Thymus (tissue), 14 donors: ENCODE data around the gene OSTC. TPM values are rescaled to one million over a fixed set of nuclear protein-coding genes. Genes with fewer than 3 reads are reported as not detected.

Experiments
- DNase-seq, 9 donors: peaks; one replicate each; pipeline ENCODE4 v3.0.0-alpha.2; 2013; ENCODE audit warnings: low spot score in 9 of 9, low read depth in 6 of 9, missing footprints in 1 of 9
- H3K27ac ChIP-seq, 2 donors: one replicate each; pipeline ENCODE4 v1.5.1; 2013; ENCODE audit warnings: control low read depth in 1 of 2, low read depth in 1 of 2, low read length in 1 of 2, mild to moderate bottlenecking in 1 of 2, moderate library complexity in 1 of 2
- H3K27me3 ChIP-seq, 2 donors: one replicate each; pipeline ENCODE4 v1.5.1; 2013; ENCODE audit warnings: low read length in 1 of 2; ENCODE audit not compliant: control insufficient read depth in 2 of 2, insufficient read depth in 1 of 2
- H3K36me3 ChIP-seq, 2 donors: one replicate each; pipeline ENCODE4 v1.5.1; 2013; ENCODE audit warnings: low read length in 1 of 2, mild to moderate bottlenecking in 1 of 2, moderate library complexity in 1 of 2; ENCODE audit not compliant: control insufficient read depth in 2 of 2, insufficient read depth in 2 of 2
- H3K4me1 ChIP-seq, 2 donors: one replicate each; pipeline ENCODE4 v1.5.1; 2013; ENCODE audit warnings: low read length in 2 of 2; ENCODE audit not compliant: control insufficient read depth in 2 of 2, insufficient read depth in 2 of 2
- H3K4me3 ChIP-seq, 2 donors: one replicate each; pipeline ENCODE4 v1.5.1; 2013; ENCODE audit warnings: low read length in 2 of 2, control low read depth in 1 of 2, mild to moderate bottlenecking in 1 of 2
- H3K9me3 ChIP-seq, 2 donors: one replicate each; pipeline ENCODE4 v1.5.1; 2013; ENCODE audit warnings: low read length in 1 of 2, mild to moderate bottlenecking in 1 of 2; ENCODE audit not compliant: control insufficient read depth in 2 of 2, insufficient read depth in 1 of 2
- WGBS: extraction: QIAGEN DNeasy Blood & Tissue Kit; methylation state at CpG from one replicate; pipeline ENCODE4 v1.1.7; 2013; 5-methylcytosine and 5-hydroxymethylcytosine counted together
- long read RNA-seq, 10 donors: transcript quantifications; one replicate each; lab custom pipeline, GENCODE V29; 2026
- polyA plus RNA-seq: library from polyadenylated mRNA; stranded (reverse); fragments of 200-250 nt; gene quantifications from one replicate; pipeline ENCODE4 v1.2.3, GENCODE V29; 2013
- total RNA-seq: library from RNA; stranded (reverse); fragments of 120-200 nt; gene quantifications from one replicate; pipeline ENCODE4 v1.2.4, GENCODE V29; 2013
- donor health status: healthy.

OSTC gene
- total RNA-seq (158 TPM), polyA plus RNA-seq (178 TPM)
- long read RNA-seq, donor 1, transcript OSTC-201 (4 exons, 1,077 nt), result major isoform, 18 of 18 reads
- long read RNA-seq, donor 1, partial matches to known transcripts, result 0 of 18 reads
- long read RNA-seq, donor 1, other reads (novel, unspliced or antisense), result 0 of 18 reads
- long read RNA-seq, donor 2, result 0 reads
- long read RNA-seq, donor 3, transcript OSTC-201 (4 exons, 1,077 nt), result major isoform, 222 of 304 reads
- long read RNA-seq, donor 3, transcript OSTC-205 (3 exons, 876 nt), result minor isoform, 15 of 304 reads
- long read RNA-seq, donor 3, partial matches to known transcripts, result 66 of 304 reads
- long read RNA-seq, donor 3, other reads (novel, unspliced or antisense), result 0 of 304 reads
- long read RNA-seq, donor 4, transcript OSTC-201 (4 exons, 1,077 nt), result major isoform, 50 of 80 reads
- long read RNA-seq, donor 4, partial matches to known transcripts, result 26 of 80 reads
- long read RNA-seq, donor 4, other reads (novel, unspliced or antisense), result 0 of 80 reads
- long read RNA-seq, donor 5, transcript OSTC-201 (4 exons, 1,077 nt), result major isoform, 234 of 294 reads
- long read RNA-seq, donor 5, transcript OSTC-205 (3 exons, 876 nt), result minor isoform, 5 of 294 reads
- long read RNA-seq, donor 5, partial matches to known transcripts, result 55 of 294 reads
- long read RNA-seq, donor 5, other reads (novel, unspliced or antisense), result 0 of 294 reads
- long read RNA-seq, donor 6, transcript OSTC-201 (4 exons, 1,077 nt), result major isoform, 80 of 92 reads
- long read RNA-seq, donor 6, partial matches to known transcripts, result 11 of 92 reads
- long read RNA-seq, donor 6, other reads (novel, unspliced or antisense), result 0 of 92 reads
- long read RNA-seq, donor 7, transcript OSTC-201 (4 exons, 1,077 nt), result major isoform, 106 of 114 reads
- long read RNA-seq, donor 7, partial matches to known transcripts, result 5 of 114 reads
- long read RNA-seq, donor 7, other reads (novel, unspliced or antisense), result 0 of 114 reads
- long read RNA-seq, donor 8, transcript OSTC-205 (3 exons, 876 nt), result minor isoform, 5 of 36 reads
- long read RNA-seq, donor 8, transcript OSTC-201 (4 exons, 1,077 nt), result major isoform, 31 of 36 reads
- long read RNA-seq, donor 8, partial matches to known transcripts, result 0 of 36 reads
- long read RNA-seq, donor 8, other reads (novel, unspliced or antisense), result 0 of 36 reads
- long read RNA-seq, donor 9, transcript OSTC-201 (4 exons, 1,077 nt), result major isoform, 76 of 89 reads
- long read RNA-seq, donor 9, partial matches to known transcripts, result 10 of 89 reads
- long read RNA-seq, donor 9, other reads (novel, unspliced or antisense), result 0 of 89 reads
- long read RNA-seq, donor 10, transcript OSTC-201 (4 exons, 1,077 nt), result major isoform, 70 of 83 reads
- long read RNA-seq, donor 10, transcript OSTC-205 (3 exons, 876 nt), result minor isoform, 5 of 83 reads
- long read RNA-seq, donor 10, partial matches to known transcripts, result 8 of 83 reads
- long read RNA-seq, donor 10, other reads (novel, unspliced or antisense), result 0 of 83 reads

DNA sequence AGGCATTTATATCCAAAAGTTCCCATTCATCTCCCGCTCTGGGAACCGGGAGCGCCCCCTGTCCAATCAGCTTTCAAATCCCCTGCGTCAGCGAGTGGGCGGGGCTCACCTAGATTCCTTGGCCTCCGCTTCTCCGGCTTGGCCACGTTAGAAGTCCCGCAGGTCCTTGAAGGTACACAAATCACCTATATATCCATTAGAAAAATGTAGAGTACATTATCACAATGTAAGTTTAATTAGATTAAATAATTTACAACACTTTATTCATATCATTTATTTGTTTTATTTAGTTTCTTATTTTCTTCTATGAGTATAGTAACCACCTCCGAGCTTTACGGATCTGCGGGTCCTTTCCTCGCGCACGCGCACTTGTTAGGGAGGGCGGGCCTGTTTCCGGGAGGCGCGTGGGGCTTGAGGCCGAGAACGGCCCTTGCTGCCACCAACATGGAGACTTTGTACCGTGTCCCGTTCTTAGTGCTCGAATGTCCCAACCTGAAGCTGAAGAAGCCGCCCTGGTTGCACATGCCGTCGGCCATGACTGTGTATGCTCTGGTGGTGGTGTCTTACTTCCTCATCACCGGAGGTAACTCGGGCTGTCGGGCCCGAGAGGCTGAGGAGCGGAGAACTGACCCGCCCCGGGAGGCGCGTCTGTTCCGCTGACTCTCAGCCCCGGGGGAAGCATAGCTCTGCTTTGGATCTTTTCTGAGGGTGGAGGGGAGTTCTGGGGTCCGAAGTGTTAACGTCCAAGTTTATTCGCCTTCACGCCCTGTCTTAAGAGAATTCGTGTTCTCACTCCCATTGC is at the start of gene OSTC:
Gene OSTC, plus strand, starts transcription at position 388 of the 802 bp plus-strand sequence. Its CDS starts 57 bp downstream, at position 445.
- Histone ChIP-seq H3K9me3 (no peaks in the 10 kb centered on the region), H3K4me1 (peaks cover 11 to 27% of the 10 kb centered on the region in 2 donors), H3K27ac (peak within 1 kb of the TSS; percentile 73 to 82), H3K27me3 (no peaks in the 10 kb centered on the region), H3K4me3 (peak within 1 kb of the TSS; percentile 70 to 89), H3K36me3 (peaks cover 0 to under 1% of the 10 kb centered on the region in 2 donors)
- peak; percentile 82 to 96 (median 89) for DNase-seq
- WGBS, result under 1% methylated on average over 45 of the region's 45 CpGs

DNA sequence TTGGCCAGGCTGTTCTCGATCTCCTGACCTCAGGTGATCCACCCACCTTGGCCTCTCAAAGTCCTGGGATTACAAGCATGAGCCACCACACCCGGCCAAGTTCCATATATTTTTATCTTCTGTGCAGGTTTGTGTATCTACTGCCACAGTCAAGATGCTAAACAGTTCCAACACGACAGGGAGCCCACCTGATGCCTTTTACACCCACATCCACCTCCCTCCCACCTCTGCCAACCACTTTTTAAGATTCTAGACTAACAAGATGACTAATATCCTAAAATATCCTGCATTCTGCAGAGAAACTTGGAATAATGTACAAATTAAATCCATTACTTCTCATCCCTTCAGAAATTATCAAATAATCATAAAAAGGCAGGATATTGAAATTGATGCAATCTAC is 49.3 kb upstream of the OSTC start:
- Histone ChIP-seq H3K27me3 (no peaks in the 10 kb centered on the region), H3K27ac (peak overlapping the region; percentile 96 to 97), H3K4me3 (peak overlapping the region; percentile 7 to 22), H3K4me1 (peaks cover 9 to 34% of the 10 kb centered on the region in 2 donors), H3K9me3 (peaks cover 0 to 13% of the 10 kb centered on the region in 2 donors), H3K36me3 (no peaks in the 10 kb centered on the region)
- DNase-seq, result peak in 3 of 9 donors; percentile 40 to 75 (median 45)
- WGBS, result 58% methylated on average over 3 of the region's 3 CpGs

DNA sequence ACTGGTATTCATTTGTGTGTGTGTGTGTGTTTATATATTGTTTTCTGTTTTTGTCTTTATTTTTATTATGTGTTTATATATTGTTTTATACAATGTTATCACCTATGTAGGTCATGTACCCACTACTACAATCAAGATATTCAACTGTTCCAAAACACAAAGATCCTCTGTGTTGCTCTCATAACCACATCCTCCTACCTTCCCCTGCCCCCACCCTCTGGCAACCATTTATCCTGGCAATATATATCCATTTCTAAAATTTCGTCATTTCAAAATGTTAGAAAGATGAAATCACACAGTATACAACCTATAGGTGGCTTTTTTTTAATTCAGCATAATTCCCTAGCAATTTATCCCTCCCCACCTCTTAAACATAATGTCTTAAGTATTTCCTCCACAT is 48.9 kb upstream of the OSTC start:
- Histone ChIP-seq H3K9me3 (peaks cover 0 to 13% of the 10 kb centered on the region in 2 donors), H3K4me1 (peaks cover 9 to 37% of the 10 kb centered on the region in 2 donors), H3K36me3 (no peaks in the 10 kb centered on the region), H3K27ac (peak overlapping the region in 1 of 2 donors; percentile 97), H3K27me3 (no peaks in the 10 kb centered on the region), H3K4me3 (peak overlapping the region; percentile 4 to 7)
- DNase-seq, result peak in 6 of 9 donors; percentile 47 to 85 (median 70)
- WGBS, result 14% methylated on average over 1 of the region's 1 CpG

DNA sequence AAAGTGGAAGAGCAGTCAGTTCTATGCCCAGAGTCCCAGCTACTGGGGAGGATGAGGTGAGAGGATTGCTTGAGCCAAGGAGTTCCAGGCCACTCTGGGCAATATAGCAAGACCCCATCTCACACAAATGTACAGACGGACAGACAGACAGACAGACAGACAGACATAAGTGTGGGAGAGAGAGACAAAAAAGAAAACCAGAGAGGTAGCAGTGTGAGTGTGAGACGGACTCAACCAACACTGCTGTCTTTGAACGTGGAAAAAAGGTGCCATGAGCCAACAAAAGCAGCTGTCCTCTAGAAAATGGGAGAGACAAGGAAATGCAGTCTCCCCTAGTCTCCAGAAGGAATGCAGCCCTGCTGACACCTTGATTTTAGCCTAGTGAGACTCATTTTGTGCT is 48.2 kb upstream of the OSTC start:
- H3K27me3 ChIP-seq, result no peaks in the 10 kb centered on the region
- peaks cover 0 to 13% of the 10 kb centered on the region in 2 donors for H3K9me3 ChIP-seq
- DNase-seq, result peak in 2 of 9 donors; percentile 41 to 68
- H3K4me3 ChIP-seq, result peak overlapping the region in 1 of 2 donors; percentile 7
- H3K36me3 ChIP-seq, result no peaks in the 10 kb centered on the region
- peak overlapping the region; percentile 96 to 97 for H3K27ac ChIP-seq
- peaks cover 9 to 38% of the 10 kb centered on the region in 2 donors for H3K4me1 ChIP-seq
- 35% methylated on average over 3 of the region's 3 CpGs for WGBS

DNA sequence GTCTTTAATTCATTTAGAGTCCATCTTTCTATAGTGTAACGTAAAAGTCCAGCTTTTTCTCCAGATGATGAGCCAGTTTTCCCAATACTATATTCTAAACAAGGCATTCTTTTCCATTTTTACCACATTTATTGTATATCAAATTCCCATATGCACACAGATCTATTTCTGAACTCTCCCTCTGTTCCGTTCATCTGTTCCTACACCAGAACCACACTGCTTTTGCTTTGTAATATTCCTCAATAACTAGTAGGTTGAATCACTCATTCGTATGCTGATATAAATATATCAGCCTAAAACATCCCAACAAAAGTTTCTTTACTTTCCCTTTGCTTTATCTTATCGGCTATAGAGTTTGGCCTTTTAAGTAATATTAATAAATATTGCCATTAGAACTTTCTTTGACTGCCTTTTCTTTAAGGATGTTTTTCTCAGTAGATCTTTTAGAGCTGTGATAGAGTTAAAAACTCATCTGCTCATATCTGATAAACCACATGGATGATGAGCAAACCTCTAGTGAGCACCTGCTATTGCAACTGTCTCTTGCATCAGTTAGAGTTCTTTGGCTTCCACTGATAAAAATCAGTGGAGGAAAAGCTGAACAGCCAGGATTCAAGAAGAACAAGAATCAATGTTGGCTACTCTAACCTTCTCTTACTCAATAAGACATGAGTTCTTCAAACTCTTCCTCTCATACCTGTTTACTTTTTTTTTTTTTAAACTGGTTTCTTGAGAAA is 43.2 kb upstream of the OSTC start:
- peak in 5 of 9 donors; percentile 53 to 85 (median 62) for DNase-seq
- H3K27me3 ChIP-seq, result no peaks in the 10 kb centered on the region
- no peaks in the 10 kb centered on the region for H3K36me3 ChIP-seq
- 46% methylated on average over 4 of the region's 4 CpGs for WGBS
- H3K9me3 ChIP-seq, result peaks cover 0 to 13% of the 10 kb centered on the region in 2 donors
- H3K4me1 ChIP-seq, result peaks cover 27 to 56% of the 10 kb centered on the region in 2 donors
- peak overlapping the region; percentile 74 to 88 for H3K27ac ChIP-seq
- no peak overlapping the region for H3K4me3 ChIP-seq

DNA sequence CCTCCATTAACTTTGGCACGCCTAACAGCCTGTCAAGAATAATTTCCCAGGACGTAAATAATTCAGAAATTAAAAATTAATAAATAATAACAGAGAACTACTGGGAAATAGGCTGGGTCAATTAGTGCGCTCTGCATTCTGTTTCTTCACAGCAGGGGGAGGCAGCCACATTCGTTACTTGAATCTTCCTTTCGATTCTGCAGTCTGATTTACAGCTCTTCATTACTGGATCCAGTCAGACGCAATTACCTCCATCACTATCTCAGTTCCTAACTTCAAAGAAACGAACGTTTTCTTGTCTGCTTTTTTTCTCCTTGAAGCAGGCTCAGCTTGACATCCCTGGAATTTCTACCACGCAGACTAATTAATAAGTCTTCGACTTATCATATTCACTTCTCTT is 39.0 kb upstream of the OSTC start:
- 87% methylated on average over 10 of the region's 10 CpGs for WGBS
- DNase-seq, result peak in 2 of 9 donors; percentile 26 to 62
- Histone ChIP-seq H3K27me3 (no peaks in the 10 kb centered on the region), H3K27ac (peak overlapping the region in 1 of 2 donors; percentile 87), H3K36me3 (peaks cover 4 to 7% of the 10 kb centered on the region in 2 donors), H3K4me1 (peaks cover 25 to 45% of the 10 kb centered on the region in 2 donors), H3K4me3 (no peak overlapping the region), H3K9me3 (peaks cover 0 to 6% of the 10 kb centered on the region in 2 donors)

DNA sequence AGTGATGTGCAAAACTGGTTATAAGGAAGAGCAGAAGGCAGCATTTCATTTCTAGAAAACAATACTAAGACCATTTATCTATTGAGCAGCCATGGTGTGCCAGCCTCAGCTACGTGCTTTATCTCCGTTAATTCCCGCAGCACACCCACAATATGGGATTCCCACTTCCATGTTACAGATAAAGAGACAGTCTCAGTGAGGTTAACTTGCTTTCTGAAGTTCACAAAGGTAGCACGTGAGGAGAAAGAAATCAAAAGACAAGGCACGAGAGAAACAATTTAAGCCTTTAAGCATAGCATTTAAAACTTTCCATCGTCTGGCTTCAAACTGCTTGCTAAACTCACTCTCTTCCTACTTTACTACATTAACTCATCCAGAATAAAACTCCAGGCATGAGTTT is 38.0 kb upstream of the OSTC start:
- peak overlapping the region; percentile 71 to 87 for H3K27ac ChIP-seq
- no peaks in the 10 kb centered on the region for H3K27me3 ChIP-seq
- H3K9me3 ChIP-seq, result peaks cover 0 to 12% of the 10 kb centered on the region in 2 donors
- H3K36me3 ChIP-seq, result peaks cover 10 to 14% of the 10 kb centered on the region in 2 donors
- peaks cover 25 to 42% of the 10 kb centered on the region in 2 donors for H3K4me1 ChIP-seq
- peak in 2 of 9 donors; percentile 27 to 61 for DNase-seq
- no peak overlapping the region for H3K4me3 ChIP-seq
- 56% methylated on average over 6 of the region's 6 CpGs for WGBS
